Bone marrow (tissue), 2 donors: Measurements from ENCODE around the gene BDH2.

Source experiments
- DNase-seq, 2 donors: peaks; one replicate each; lab custom pipeline; 2025; lab: John Stamatoyannopoulos, UW

The BDH2 gene

GRCh38 chr4:103085555-103086196 is 14.0 kb downstream of the BDH2 start:
- no peak for DNase-seq

GRCh38 chr4:103079621-103080020 is 20.0 kb downstream of the BDH2 start:
- DNase-seq, result no peak

- peak in 1 of 2 donors; percentile 41 for DNase-seq
Observed at GRCh38 chr4:103076747-103077347, 22.8 kb downstream of the BDH2 start, which contains the start of gene SLC9B2. Gene SLC9B2, minus strand, starts transcription at chr4:103076761. Its CDS starts 9,211 bp downstream, at chr4:103067550.

- DNase-seq, result peak; percentile 25 to 54
Observed at GRCh38 chr4:103075894-103076746, 23.5 kb downstream of the BDH2 start.

GRCh38 chr4:103075435-103075893 is 24.2 kb downstream of the BDH2 start:
- no peak for DNase-seq

DNA sequence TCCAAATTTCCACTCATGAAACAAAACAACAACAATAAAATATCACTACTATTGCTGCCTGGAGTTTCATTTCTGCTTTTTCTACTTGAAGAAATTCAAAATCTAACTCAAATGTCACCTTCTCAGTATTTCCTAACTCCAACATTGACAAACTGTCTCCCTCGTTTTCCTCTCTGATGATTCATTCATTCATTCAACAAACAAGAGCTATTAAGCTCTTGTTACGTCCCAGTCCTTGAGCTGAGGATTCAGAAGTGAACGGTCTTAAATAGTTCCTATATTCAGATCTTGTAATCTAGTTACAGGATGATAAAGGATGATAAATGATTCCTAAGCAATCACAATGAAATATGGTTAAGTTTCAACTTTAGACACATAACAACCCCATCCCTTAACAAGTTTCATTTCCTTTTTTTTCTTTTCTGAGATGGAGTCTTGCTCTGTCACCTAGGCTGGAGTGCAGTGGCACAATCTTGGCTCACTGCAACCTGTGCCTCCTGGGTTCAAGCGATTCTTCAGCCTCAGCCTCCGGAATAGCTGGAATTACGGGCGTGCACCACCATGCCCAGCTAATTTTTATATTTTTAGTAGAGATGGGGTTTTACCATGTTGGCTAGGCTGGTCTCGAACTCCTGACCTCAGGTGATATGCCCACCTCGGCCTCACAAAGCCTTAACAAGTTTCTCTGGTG is 24.7 kb downstream of the BDH2 start:
- no peak for DNase-seq

DNA sequence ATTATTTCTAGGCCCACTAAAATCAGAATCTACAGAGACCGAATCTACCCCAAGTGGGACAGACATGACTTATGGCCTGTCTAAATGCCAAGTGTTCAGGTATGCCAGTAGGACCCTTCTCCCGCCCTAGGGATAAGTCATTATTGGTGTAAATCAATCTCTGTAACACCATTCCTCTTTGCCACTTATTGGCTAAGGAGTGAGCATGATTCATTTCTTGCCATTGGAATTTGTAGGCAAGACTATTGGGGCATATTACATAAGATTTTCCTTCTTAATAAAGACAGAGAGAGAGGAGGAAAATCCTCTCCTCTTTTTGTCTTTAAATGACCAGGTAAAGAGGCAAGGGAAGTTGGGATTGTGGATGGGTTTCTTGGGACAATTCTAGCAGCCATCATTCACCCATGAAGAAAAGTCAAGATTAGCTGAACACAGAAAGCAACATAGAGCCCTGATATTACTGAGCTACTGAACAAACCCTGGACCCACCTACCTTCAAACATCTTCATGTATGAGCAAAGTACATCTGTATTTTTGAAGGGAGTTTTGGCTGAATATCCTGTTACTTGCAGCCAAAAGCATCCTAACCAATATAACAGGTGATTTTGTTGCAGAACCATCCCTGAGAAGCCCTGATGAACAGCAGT is 25.7 kb downstream of the BDH2 start:
- DNase-seq, result no peak

DNA sequence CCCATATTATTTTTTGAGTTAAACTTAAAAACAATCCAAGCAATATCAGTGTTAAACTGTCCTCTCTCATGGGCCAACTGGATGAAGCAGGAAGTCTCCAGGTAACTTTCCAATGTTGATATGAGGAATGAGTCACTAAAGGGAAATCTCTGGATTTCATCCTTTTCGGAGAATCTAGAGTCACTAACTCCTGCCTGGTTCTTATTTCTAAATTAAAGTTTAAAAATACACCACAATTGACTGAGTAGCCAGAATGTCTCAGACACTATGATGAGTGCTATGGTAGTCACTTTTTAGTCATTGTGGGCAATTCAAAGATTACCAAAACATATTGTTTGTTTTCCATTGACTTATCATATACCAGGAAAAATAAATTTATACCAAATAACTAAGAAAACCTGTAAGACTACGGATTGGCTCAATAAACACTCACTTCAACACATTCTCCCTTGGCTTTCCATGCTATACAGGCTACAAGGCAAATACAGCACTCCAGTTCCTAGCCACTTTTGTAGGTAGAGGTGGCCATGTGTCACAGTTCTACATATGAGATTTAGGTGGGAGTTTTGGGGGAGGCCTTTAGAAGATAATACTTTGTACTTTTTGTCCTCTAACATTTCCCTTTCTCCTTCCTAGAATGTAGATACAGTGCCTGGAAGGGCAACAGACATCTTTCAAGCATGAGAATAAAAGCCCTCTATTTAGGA is 31.6 kb downstream of the BDH2 start:
- DNase-seq, result no peak

GRCh38 chr4:103060453-103061148 is 39.0 kb downstream of the BDH2 start:
- no peak for DNase-seq

GRCh38 chr4:103054030-103054429 is 45.6 kb downstream of the BDH2 start:
- DNase-seq, result no peak

- no peak for DNase-seq
Observed at GRCh38 chr4:103052779-103053178, 46.9 kb downstream of the BDH2 start.

DNA sequence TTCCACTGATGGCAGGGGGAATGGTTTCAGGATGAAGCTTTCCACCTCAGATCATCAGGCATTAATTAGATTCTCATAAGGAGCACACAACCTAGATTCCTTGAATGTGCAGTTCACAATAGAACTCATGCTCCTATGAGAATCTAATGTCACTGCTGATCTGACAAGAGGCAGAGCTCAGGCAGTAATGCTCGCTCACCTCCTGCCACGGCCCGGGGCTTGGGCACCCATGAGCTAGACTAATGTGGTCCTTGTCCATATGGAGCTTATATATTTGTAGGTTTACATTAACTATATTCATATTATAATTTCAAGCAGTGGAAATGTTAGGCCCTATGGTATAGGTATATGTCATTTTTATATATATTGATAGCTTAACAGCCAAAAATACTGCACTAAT is 47.5 kb downstream of the BDH2 start:
- DNase-seq, result no peak

GRCh38 chr4:103050736-103051436 is 48.7 kb downstream of the BDH2 start:
- DNase-seq, result no peak

DNA sequence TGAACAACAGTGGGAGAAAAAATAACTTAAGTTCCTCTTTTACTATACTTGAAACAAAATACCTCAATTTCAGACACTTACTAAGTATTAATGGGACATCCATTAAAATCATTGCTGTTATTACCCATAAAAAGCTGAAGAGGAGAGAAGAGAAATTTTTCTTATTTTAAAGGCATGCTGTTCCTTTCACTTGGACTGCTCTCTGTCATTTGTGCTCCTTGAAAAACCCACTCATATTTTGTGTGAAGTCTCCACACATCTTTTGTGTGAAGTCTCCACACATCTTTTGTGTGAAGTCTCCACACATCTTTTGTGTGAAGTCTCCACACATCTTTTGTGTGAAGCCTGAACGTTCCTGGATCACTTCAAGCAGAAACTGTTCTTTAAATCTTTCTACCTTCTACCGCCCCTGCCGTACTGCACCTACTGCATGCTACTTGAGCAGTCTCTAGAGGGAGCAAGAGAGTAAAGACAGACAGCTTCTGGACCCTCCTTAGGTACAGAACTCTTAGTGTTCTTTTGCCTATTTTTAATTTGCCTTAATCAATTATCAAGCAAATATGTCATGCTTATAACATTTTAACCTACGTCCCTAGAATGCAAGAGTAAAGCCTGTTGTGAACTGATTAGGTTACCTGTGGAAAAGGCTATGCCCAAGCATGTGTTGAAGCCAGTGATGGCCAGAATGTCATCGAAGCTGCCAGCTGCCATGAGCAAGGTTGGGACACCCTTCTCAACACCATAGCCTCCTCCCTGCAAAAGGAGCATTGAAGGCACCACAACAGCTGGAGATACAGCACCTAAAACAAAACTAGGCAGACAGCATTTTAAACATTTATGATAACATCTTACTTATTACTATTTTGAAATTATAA is 53.0 kb downstream of the BDH2 start:
- DNase-seq, result peak in 1 of 2 donors; percentile 23

DNA sequence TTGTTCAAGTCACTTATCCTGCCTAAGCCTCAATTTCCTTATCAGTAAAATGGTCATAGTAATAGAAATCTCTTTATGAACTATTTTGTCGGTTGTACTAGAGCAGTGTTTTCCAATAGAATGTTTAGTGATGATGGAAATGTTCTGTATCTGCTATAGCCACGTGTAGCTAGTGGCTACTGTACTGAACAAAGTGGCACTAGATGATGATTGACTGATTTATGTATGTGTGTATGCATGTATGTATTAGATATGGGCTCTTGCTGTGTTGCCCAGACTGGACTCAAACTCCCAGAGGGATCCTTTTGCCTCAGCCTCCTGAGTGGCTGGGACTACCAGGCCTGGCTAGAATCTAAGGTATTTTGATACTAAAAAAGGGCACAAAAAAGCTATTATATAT is 55.5 kb downstream of the BDH2 start:
- DNase-seq, result no peak

- no peak for DNase-seq
Observed at GRCh38 chr4:103036169-103036568, 63.5 kb downstream of the BDH2 start.

- peak in 1 of 2 donors; percentile 16 for DNase-seq
Observed at GRCh38 chr4:103032574-103032973, 67.1 kb downstream of the BDH2 start.

- DNase-seq, result no peak
Observed at GRCh38 chr4:103030791-103031190, 68.8 kb downstream of the BDH2 start.

- DNase-seq, result no peak
Observed at GRCh38 chr4:103029300-103029699, 70.3 kb downstream of the BDH2 start.
